ENCODE data around the gene ZWILCH.

DNA sequence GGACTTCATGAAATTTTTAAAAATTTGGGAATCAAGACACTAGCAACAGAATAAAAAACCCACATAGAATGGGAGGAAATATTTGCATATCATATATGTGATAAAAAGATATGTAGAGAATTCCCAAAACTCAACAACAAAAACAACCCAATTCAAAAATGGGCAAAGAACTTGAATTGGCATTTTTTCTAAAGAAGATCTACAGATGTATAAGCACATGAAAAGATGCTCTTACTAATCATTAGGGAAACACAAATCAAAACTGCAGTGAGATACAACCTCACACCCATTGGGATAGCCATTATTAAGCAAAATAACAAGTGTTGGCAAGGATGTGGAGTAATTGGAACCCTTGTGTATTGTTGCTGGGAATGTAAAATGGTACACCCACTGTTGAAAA, 50.6 kb downstream of the ZWILCH start:
- TF ChIP-seq, protein P1, sequence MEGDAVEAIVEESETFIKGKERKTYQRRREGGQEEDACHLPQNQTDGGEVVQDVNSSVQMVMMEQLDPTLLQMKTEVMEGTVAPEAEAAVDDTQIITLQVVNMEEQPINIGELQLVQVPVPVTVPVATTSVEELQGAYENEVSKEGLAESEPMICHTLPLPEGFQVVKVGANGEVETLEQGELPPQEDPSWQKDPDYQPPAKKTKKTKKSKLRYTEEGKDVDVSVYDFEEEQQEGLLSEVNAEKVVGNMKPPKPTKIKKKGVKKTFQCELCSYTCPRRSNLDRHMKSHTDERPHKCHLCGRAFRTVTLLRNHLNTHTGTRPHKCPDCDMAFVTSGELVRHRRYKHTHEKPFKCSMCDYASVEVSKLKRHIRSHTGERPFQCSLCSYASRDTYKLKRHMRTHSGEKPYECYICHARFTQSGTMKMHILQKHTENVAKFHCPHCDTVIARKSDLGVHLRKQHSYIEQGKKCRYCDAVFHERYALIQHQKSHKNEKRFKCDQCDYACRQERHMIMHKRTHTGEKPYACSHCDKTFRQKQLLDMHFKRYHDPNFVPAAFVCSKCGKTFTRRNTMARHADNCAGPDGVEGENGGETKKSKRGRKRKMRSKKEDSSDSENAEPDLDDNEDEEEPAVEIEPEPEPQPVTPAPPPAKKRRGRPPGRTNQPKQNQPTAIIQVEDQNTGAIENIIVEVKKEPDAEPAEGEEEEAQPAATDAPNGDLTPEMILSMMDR (conservative IDR thresholded peaks at IDR 0.05; ENCODE audit: low read length): no peak
- no peak for TF ChIP-seq EZH2phosphoT487 (IDR thresholded peaks at IDR 0.05; ENCODE audit: borderline replicate concordance)

All from Loucy (cell line).